Loucy (cell line): ENCODE data around the gene CDK2.

Experiments
- CTCF ChIP-seq: fragments of 200-600 bp; sonication (generic); conservative IDR thresholded peaks from 2 replicates; pipeline ENCODE4 v1.5.1; 2014; ENCODE audit warnings: mild to moderate bottlenecking, antibody characterized with exemption, low read length
- EZH2phosphoT487 ChIP-seq: fragments of 200-600 bp; IDR thresholded peaks from 2 replicates; pipeline ENCODE4 v1.6.1; 2018; ENCODE audit warnings: antibody characterized with exemption, mild to moderate bottlenecking, moderate library complexity, borderline replicate concordance

GRCh38 chr12:55933169-55933798, 33.3 kb upstream of the CDK2 start:
- TF ChIP-seq CTCF = no peak
- TF ChIP-seq EZH2phosphoT487 = no peak
